HUES64 (cell line): Measurements from ENCODE around the gene SYNPO.

ENCODE experiments used
- H3K27ac ChIP-seq: 2 replicates; pipeline ENCODE4 v1.7.0; 2013; ENCODE audit warnings: low read depth, low read length, inconsistent platforms
- H3K27me3 ChIP-seq: 2 replicates; pipeline ENCODE4 v1.6.1; 2013; ENCODE audit warnings: mild to moderate bottlenecking, low read length; ENCODE audit not compliant: insufficient read depth
- H3K36me3 ChIP-seq: 2 replicates; pipeline ENCODE4 v1.6.1; 2013; ENCODE audit warnings: mild to moderate bottlenecking, low read length; ENCODE audit not compliant: insufficient read depth
- H3K4me1 ChIP-seq: 2 replicates; pipeline ENCODE4 v1.6.1; 2013; ENCODE audit warnings: mild to moderate bottlenecking, low read length, moderate library complexity; ENCODE audit not compliant: insufficient read depth
- H3K4me3 ChIP-seq: 2 replicates; pipeline ENCODE4 v1.5.1; 2013; ENCODE audit warnings: mild to moderate bottlenecking, low read length, moderate library complexity
- H3K9ac ChIP-seq: 2 replicates; pipeline ENCODE4 v1.6.1; 2013; ENCODE audit warnings: mild to moderate bottlenecking, low read depth, low read length
- H3K9me3 ChIP-seq: 2 replicates; pipeline ENCODE4 v1.6.1; 2013; ENCODE audit warnings: low read depth, low read length; ENCODE audit not compliant: insufficient read depth
- WGBS: fragments of 150-250, 120-280 bp; methylation state at CpG from one replicate; pipeline ENCODE4 v1.1.7; 2013; ENCODE audit warnings: missing lambda C conversion rate; 5-methylcytosine and 5-hydroxymethylcytosine counted together

SYNPO gene

DNA sequence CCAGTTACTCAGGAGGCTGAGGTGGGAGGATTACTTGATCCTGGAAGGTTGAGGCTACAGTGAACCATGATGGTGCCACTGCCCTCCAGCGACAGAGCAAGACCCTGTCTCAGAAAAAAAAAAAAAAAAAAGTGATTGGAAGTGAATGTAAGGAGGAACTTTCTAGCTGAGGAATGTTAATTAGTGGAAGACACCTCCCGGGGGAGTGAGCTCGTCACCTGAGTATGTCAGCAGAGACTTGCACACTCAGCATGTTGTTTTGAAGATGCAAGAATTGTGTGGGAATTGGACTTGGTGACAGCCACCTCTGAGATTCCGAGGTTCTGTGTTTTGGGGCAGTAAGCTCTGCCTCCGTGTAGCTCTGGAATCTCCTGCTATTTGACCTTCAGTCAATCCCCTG, 3.6 kb downstream of the SYNPO start:
- no peaks in the 10 kb centered on the region for H3K9me3 ChIP-seq
- no peak overlapping the region for H3K9ac ChIP-seq
- H3K27me3 ChIP-seq = no peaks in the 10 kb centered on the region
- H3K27ac ChIP-seq = peak overlapping the region; percentile 14; the same call in 1 of the 2 replicates
- H3K36me3 ChIP-seq = no peaks in the 10 kb centered on the region
- WGBS = 51% methylated on average over 5 of the region's 5 CpGs
- H3K4me1 ChIP-seq = peaks cover 27% of the 10 kb centered on the region
- no peak overlapping the region for H3K4me3 ChIP-seq

DNA sequence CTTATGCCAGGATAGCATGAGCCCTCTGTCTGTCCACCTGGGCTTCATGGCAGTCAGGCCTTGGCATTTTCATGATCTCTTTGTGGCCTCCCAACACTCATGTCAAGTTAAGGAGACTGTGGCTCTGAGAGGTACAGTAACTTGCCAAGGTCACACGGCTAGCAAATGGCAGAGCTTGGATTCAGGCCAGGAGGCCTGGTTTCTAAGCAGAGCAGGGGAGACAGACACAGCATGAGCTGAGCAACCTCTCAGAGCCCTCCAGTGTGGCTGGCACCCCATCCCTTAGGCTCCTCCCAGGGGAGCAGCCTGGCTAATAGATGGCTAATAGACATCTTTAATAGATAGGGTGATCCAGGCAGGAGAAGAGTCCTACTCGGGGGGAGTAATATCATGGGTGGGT, 4.1 kb downstream of the SYNPO start:
- Histone ChIP-seq H3K9me3 (no peaks in the 10 kb centered on the region), H3K27me3 (no peaks in the 10 kb centered on the region), H3K27ac (peak overlapping the region; percentile 14; the same call in 1 of the 2 replicates), H3K36me3 (no peaks in the 10 kb centered on the region), H3K9ac (no peak overlapping the region), H3K4me3 (no peak overlapping the region), H3K4me1 (peaks cover 27% of the 10 kb centered on the region)
- WGBS = 85% methylated on average over 2 of the region's 2 CpGs

DNA sequence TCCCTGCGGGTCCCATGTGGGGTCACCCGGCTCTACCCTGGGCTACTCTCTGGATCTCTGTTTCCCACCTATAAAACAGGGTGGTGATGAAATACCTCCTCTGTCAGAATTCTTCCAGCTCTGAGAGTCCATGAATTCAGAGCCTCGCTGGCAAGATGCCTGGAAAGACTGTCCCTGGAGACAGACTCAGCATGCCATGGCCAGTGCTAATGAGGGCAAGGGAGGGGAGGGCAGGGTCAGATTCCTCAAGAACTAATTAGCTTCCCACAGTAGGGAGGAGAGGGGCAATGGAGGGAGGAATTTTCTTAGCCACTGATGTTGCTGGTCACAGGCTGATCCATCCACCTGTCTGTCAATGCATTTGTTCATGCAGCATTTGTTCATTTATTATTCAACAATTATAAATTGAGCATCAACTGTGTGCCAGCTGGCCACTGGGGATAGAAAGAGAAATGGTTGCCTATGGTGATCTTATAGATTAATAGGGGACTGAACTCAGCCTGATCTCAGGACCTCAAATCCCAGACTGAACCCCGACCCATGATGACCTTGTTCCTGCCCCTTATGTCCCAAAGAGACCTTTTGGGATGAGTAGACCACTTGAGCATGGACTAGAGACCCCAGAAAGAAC, 4.7 kb downstream of the SYNPO start:
- 63% methylated on average over 4 of the region's 4 CpGs for WGBS
- H3K9ac ChIP-seq = no peak overlapping the region
- no peaks in the 10 kb centered on the region for H3K27me3 ChIP-seq
- 0 out of 2 replicates have a peak overlapping the region, but pooled peaks have one; percentile 19 for H3K27ac ChIP-seq
- no peaks in the 10 kb centered on the region for H3K36me3 ChIP-seq
- no peaks in the 10 kb centered on the region for H3K9me3 ChIP-seq
- H3K4me1 ChIP-seq = peaks cover 27% of the 10 kb centered on the region
- no peak overlapping the region for H3K4me3 ChIP-seq

DNA sequence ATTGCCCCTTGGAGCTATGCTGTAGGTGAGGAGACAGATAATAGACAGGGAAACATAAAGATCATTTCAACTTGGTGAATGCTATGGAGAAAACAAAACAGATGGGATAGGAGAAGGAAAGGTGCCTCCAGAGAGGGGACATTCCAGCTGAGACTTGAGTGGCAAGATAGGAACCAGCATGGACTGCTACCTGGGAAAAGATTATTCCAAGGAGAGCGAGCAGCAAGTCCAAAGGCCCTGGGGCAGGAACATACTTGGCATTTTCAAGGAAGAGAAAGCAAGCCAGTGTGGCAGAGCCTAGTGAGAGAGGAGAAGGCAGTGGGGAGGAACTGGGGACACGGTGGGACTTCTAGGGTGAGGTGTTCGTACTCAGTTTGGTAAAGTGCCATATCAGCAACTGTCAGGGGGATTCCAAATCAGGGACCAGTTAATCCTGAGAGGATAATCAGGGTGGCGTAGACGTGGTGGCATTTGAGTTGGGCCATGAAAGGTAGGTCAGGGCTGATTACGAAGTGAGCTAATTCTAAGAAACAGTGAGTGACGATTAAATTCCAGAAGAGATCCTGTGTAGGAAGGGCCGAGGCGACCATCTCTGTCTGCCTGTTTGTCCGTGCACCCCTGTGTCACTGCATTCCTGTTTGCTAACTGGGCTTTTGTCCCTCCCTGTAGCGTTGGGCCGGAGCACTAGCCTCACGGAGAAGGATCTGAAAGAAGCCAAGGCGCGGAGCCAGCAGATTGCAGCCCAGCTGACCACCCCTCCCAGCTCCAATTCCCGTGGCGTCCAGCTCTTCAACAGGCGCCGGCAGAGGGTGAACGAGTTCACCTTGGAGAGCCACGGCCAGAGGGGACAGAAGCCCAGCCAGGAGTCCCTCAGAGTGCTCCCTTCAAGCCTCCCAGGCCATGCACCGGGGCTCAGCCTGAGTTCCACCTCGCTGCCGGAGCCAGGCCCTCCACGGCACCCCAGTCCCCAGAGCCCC, 7.1 kb downstream of the SYNPO start:
- Histone ChIP-seq H3K9ac (no peak overlapping the region), H3K4me1 (peaks cover 21% of the 10 kb centered on the region)

DNA sequence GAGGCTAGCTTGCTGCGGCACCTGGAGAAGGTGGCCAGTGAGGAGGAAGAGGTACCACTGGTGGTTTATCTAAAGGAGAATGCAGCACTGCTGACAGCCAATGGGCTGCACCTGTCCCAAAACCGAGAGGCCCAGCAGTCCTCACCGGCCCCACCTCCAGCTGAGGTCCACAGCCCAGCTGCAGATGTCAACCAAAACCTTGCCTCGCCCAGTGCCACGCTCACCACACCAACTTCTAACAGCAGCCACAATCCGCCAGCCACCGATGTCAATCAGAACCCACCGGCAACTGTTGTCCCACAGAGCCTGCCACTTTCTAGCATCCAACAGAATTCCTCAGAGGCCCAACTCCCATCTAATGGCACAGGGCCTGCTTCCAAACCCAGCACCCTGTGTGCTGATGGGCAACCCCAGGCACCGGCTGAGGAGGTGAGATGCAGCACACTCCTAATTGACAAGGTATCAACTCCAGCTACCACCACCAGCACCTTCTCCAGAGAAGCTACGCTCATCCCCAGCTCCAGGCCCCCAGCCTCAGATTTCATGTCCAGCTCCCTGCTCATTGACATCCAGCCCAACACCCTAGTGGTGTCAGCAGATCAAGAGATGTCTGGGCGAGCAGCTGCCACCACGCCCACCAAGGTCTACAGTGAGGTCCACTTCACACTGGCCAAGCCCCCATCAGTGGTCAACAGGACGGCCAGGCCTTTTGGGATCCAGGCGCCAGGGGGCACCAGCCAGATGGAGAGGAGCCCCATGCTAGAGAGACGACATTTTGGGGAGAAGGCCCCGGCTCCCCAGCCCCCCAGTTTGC, 8.0 kb downstream of the SYNPO start:
- Histone ChIP-seq H3K4me3 (no peak overlapping the region), H3K9ac (no peak overlapping the region), H3K36me3 (no peaks in the 10 kb centered on the region), H3K27ac (no peak overlapping the region), H3K9me3 (no peaks in the 10 kb centered on the region), H3K4me1 (peaks cover 21% of the 10 kb centered on the region), H3K27me3 (no peaks in the 10 kb centered on the region)
- WGBS = 95% methylated on average over 16 of the region's 16 CpGs

More for the DNA sequence above, 7.1 kb downstream of the SYNPO start:
- no peaks in the 10 kb centered on the region for H3K9me3 ChIP-seq
- 88% methylated on average over 25 of the region's 25 CpGs for WGBS
- H3K36me3 ChIP-seq = no peaks in the 10 kb centered on the region
- H3K27ac ChIP-seq = no peak overlapping the region
- no peak overlapping the region for H3K4me3 ChIP-seq
- H3K27me3 ChIP-seq = no peaks in the 10 kb centered on the region

DNA sequence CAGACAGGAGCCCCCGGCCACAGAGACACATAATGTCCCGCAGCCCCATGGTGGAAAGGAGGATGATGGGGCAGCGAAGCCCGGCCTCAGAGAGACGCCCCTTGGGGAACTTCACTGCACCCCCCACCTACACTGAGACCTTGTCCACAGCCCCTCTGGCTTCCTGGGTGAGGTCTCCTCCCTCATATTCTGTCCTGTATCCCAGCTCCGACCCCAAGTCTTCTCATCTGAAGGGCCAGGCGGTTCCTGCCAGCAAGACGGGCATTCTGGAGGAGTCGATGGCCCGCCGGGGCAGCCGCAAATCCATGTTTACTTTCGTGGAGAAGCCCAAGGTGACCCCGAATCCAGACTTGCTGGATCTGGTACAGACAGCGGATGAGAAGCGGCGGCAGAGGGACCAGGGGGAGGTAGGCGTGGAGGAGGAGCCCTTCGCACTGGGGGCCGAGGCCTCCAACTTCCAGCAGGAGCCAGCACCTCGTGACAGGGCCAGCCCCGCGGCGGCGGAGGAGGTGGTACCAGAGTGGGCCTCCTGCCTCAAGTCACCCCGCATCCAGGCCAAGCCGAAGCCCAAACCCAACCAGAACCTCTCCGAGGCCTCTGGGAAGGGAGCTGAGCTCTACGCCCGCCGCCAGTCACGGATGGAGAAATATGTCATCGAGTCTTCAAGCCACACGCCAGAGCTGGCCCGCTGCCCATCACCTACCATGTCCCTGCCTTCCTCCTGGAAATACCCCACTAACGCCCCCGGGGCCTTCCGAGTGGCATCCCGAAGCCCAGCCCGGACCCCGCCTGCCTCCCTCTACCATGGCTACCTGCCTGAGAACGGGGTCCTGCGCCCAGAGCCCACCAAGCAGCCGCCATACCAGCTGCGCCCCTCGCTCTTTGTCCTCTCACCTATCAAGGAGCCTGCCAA, 8.9 kb downstream of the SYNPO start:
- no peak overlapping the region for H3K4me3 ChIP-seq
- H3K27ac ChIP-seq = no peak overlapping the region
- H3K4me1 ChIP-seq = peaks cover 16% of the 10 kb centered on the region; the same call in 1 of the 2 replicates
- H3K9ac ChIP-seq = no peak overlapping the region
- no peaks in the 10 kb centered on the region for H3K36me3 ChIP-seq
- H3K27me3 ChIP-seq = no peaks in the 10 kb centered on the region
- 96% methylated on average over 46 of the region's 46 CpGs for WGBS
- H3K9me3 ChIP-seq = no peaks in the 10 kb centered on the region

DNA sequence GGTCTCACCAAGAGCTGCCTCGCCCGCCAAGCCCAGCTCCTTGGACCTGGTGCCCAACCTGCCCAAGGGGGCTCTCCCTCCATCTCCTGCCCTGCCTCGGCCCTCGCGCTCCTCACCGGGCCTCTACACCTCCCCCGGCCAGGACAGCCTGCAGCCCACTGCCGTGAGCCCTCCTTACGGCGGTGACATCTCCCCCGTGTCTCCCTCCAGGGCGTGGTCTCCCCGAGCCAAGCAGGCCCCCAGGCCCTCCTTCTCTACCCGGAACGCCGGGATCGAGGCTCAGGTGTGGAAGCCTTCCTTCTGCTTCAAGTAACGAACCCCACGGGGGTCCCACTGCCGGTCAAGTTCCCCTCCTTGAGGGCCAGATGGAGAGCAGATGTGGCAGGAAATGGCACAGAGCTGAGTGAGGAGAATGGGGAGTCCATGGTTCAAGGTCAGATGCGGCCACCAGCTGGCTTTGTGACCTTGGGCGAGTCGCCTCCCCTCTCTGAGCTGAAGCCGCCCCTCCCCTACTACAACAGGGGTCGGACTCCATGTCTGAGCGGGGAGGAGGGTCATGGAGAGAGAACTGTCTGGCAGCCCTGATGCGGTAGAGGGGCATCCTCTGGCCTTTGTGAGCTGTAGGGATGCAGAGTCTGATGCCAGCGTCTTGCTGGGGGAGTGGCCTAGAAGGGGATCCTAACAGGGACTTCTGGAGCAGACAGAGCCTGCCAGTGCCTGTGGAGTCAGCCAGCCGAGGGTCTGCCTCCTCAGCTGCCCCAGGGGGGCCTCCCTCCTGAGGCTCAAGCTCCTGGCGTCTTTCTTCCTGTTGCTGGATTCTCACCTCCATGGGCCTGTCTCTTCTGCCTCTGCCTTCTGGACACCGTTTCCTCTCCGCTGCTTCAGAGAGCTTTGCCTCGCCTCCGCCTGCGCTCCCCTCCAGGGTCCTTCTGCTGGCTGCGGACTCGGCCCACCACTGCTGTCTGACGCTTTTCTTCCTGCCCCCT, 9.9 kb downstream of the SYNPO start:
- Histone ChIP-seq H3K4me3 (no peak overlapping the region), H3K36me3 (no peaks in the 10 kb centered on the region), H3K9me3 (no peaks in the 10 kb centered on the region), H3K4me1 (peaks cover 8% of the 10 kb centered on the region; the same call in 1 of the 2 replicates), H3K9ac (0 out of 2 replicates have a peak overlapping the region, but pooled peaks have one; percentile 5), H3K27ac (no peak overlapping the region), H3K27me3 (no peaks in the 10 kb centered on the region)
- 85% methylated on average over 37 of the region's 38 CpGs for WGBS

DNA sequence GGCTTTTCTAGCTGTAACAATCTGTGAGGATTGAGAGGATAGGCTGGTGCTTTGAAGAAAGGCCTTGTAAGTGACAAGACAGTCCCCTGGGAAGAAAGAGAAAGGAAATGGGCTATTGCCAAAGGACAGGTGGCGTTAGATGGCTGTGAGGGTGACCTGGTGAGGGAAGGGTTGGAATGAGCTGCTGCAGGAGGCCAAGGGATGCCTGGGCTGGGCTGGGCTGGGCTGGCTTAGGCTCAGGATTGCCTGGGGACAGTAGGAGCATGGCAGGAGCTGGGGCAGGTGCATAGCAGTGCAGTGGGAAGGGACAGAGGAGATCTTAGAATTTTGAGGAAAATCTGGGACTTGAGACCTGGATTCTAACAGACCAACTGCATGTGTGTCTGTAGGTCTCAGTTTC, 10.9 kb downstream of the SYNPO start:
- H3K4me3 ChIP-seq = no peak overlapping the region
- peaks cover 4% of the 10 kb centered on the region; the same call in 1 of the 2 replicates for H3K4me1 ChIP-seq
- H3K36me3 ChIP-seq = no peaks in the 10 kb centered on the region
- no peak overlapping the region for H3K27ac ChIP-seq
- no peaks in the 10 kb centered on the region for H3K27me3 ChIP-seq
- no peak overlapping the region for H3K9ac ChIP-seq
- 62% methylated on average over 1 of the region's 1 CpG for WGBS
- no peaks in the 10 kb centered on the region for H3K9me3 ChIP-seq

DNA sequence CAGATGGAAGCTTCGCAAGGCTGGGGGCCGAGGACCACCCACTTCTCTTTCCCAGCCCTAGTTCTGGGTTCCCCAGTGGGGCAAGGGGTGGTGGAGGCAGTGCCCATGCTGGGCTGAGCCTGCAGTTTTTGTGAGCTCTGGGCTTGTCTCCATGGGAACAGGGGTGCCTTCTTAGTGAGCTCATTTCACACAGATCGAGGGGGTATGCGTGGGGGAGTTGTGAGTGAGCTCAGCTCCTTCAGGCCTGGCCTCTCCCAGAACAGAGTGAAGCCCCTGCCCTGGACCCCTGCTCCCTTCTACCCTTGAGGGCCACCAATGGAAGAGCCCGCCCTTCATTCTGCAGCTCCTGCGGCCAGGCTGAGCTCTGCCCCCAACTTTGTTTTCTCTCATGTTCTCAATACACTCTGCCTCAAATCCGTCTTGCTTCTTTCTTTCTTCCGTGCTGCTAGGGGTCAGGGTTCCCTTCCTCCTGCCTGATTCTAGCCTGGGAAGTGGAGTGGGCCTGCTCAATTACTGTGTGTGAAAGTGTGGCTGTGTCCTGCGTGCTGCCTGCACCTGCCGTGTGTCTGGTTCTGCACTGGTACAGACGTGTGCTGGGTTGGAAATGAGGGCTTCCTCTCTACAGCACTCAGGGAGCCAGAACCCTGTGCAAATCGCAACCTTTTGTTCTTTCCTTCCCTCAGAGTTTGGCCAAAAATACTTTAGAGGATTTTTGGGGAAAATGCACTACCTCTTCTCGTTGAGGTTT, 11.6 kb downstream of the SYNPO start:
- H3K9ac ChIP-seq = no peak overlapping the region
- peaks cover 4% of the 10 kb centered on the region; the same call in 1 of the 2 replicates for H3K4me1 ChIP-seq
- H3K9me3 ChIP-seq = no peaks in the 10 kb centered on the region
- WGBS = 84% methylated on average over 12 of the region's 13 CpGs
- H3K4me3 ChIP-seq = no peak overlapping the region
- no peak overlapping the region for H3K27ac ChIP-seq
- H3K36me3 ChIP-seq = no peaks in the 10 kb centered on the region
- 0 out of 2 replicates have a peak, but pooled peaks cover under 1% of the 10 kb centered on the region for H3K27me3 ChIP-seq
